HuH-7 (cell line): ENCODE results near the gene TXN2.
"Not testable (repeated sequence)": the region's sequence is repeated elsewhere in the genome, so short reads cannot be mapped to it uniquely, and the experiment has no call there.

Experiments
- DNase-seq: peaks from one replicate; pipeline ENCODE4 v3.0.0; 2011; ENCODE audit warnings: low spot score

TXN2 gene

GRCh38 chr22:36481393-36482168, at the start of gene TXN2:
TSS of gene TXN2 (minus strand) at chr22:36481640. CDS start at chr22:36480837, 803 bp downstream.
- peak; percentile 95 for DNase-seq

- peak; percentile 92 for DNase-seq
Measured at GRCh38 chr22:36528795-36529751, 47.6 kb upstream of the TXN2 start, which contains the start of gene EIF3D. TSS of gene EIF3D (minus strand) at chr22:36529166. CDS start at chr22:36526121, 3,045 bp downstream.

- no peak for DNase-seq
Measured at GRCh38 chr22:36528341-36528740, 46.9 kb upstream of the TXN2 start.

- no peak for DNase-seq
Measured at GRCh38 chr22:36522662-36523061, 41.2 kb upstream of the TXN2 start.

GRCh38 chr22:36520423-36520822, 39.0 kb upstream of the TXN2 start:
- no peak for DNase-seq

- DNase-seq, result not testable (repeated sequence)
Measured at GRCh38 chr22:36519906-36520305, 38.5 kb upstream of the TXN2 start.

GRCh38 chr22:36514766-36515165, 33.3 kb upstream of the TXN2 start:
- DNase-seq, result no peak

GRCh38 chr22:36512991-36513390, 31.6 kb upstream of the TXN2 start:
- DNase-seq, result no peak

- DNase-seq, result no peak
Measured at GRCh38 chr22:36512333-36512732, 30.9 kb upstream of the TXN2 start.

- DNase-seq, result peak; percentile 72
Measured at GRCh38 chr22:36510966-36511881, 29.8 kb upstream of the TXN2 start.

GRCh38 chr22:36510384-36510783, 28.9 kb upstream of the TXN2 start:
- no peak for DNase-seq

- DNase-seq, result no peak
Measured at GRCh38 chr22:36507518-36508010, 26.1 kb upstream of the TXN2 start.

GRCh38 chr22:36506637-36507517, 25.4 kb upstream of the TXN2 start, which contains the start of gene FOXRED2:
TSS of gene FOXRED2 (minus strand) at chr22:36507040. CDS start at chr22:36506422, 618 bp downstream.
- DNase-seq, result peak; percentile 96

- DNase-seq, result no peak
Measured at GRCh38 chr22:36505998-36506635, 24.7 kb upstream of the TXN2 start.

- DNase-seq, result no peak
Measured at GRCh38 chr22:36497910-36498665, 16.6 kb upstream of the TXN2 start.

GRCh38 chr22:36493690-36494110, 12.3 kb upstream of the TXN2 start:
- DNase-seq, result no peak

- no peak for DNase-seq
Measured at GRCh38 chr22:36492109-36492508, 10.7 kb upstream of the TXN2 start.

GRCh38 chr22:36491155-36491554, 9.7 kb upstream of the TXN2 start:
- DNase-seq, result no peak
